HG03575 (cell line): ENCODE measurements around the gene CRAMP1.

ENCODE experiments used
- ATAC-seq: cut with Tn5 transposase; IDR thresholded peaks from one replicate; pipeline ENCODE4 v1.9.1; 2021; ENCODE audit not compliant: unreplicated experiment, insufficient number of reproducible peaks, low FRiP score; ENCODE audit errors: extremely low read depth

Gene CRAMP1

DNA sequence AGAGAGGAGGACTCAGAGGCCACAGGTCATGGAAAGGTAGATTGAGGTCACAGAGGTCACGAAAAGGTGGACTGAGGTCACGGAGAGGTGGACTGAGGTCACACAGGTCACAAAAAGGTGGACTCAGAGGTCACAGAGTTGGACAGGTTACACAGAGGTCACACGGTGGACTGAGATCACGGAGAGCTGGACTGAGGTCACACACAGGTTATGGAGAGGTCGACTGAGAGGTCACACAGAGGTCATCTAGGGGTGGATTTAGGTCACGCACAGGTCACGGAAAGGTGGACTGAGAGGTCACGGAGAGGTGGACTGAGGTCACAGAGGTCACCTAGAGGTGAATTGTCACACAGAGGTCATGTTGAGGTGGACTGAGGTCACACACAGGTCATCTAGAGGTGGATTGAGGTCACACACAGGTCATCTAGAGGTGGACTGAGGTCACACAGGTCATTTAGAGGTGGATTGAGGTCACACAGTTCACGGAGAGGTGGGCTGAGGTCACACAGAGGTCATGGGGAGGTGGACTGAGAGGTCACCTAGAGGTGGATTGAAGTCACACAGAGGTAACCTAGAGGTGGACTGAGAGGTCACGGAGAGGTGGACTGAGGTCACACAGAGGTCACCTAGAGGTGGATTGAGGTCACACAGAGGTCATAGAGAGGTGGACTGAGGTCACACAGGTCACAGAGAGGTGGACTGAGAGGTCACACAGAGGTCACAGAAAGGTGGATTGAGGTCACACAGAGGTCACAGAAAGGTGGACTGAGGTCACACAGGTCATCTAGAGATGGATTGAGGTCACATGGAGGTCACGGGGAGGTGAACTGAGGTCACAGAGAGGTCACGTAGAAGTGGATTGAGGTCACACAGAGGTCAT lies 39.2 kb downstream of the CRAMP1 start:
- ATAC-seq = no peak

DNA sequence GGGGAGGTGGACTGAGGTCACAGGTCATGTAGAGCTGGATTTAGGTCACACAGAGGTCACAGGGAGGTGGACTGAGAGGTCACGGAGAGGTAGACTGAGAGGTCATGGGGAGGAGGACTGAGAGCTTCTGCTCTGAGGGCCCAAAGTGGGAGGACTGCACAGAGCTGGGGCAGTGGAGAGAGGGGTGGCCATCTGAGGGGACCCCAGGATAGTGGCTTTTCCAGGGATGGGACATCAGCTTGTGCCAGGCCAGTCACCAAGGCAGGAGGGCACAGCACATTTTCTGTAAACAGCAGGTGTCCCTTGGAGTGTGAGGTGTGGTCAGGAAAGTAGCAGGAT lies 39.8 kb downstream of the CRAMP1 start:
- no peak for ATAC-seq

DNA sequence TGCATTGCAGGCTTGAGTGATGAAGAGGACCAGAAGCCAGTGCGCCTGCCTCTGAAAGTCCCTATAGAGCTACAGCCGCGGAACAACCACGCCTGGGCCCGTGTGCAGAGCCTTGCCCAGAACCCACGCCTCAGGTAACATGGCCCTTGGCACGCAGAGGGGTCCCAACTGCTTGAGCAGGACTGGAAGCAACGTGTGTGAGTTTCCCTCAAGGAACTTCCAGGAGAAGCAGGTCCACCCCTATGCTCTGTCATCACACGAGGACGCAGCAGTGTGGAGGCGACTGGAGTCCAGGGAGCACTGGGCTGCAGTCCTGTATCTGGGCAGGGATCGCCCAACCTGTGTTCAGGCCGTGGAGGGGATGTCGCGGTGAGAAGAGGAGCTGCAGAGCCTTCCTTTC lies 40.9 kb downstream of the CRAMP1 start:
- ATAC-seq = no peak

DNA sequence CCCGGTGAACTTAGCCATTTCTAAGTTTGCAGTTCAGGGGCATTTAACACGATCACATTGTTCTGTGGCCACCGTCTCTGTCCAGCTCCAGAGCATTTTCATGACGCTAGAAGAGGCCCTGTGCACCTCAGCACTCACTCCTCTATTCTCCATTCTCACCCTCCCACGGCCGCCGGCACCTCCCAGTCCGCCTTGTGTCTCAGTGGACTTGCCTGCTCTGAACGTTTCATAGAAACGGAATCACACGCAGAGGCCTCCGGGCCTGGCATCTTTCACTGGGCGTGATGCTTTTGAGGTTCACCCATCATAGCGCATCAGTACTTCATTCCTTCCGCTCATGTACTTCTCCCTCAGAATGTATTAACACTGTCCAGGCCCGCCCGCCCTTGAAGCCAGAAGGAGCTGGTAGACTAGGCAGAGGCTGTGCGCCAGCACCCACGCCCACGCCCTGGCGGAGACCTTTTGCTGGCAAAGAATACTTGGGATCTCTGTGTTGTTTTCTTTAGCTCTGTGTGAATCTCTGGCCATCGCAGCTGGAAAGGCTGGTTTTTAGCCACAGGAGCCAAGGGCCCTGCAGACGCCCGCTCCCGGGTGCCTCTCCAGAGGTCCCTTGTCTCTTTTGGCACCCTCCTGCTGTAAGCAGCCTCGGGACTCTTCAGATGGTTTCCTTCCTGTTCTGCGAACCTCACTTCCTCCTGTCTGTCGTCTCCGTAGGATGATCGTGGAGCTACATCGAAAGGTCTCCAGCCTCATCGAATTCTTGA lies 42.5 kb downstream of the CRAMP1 start:
- no peak for ATAC-seq

DNA sequence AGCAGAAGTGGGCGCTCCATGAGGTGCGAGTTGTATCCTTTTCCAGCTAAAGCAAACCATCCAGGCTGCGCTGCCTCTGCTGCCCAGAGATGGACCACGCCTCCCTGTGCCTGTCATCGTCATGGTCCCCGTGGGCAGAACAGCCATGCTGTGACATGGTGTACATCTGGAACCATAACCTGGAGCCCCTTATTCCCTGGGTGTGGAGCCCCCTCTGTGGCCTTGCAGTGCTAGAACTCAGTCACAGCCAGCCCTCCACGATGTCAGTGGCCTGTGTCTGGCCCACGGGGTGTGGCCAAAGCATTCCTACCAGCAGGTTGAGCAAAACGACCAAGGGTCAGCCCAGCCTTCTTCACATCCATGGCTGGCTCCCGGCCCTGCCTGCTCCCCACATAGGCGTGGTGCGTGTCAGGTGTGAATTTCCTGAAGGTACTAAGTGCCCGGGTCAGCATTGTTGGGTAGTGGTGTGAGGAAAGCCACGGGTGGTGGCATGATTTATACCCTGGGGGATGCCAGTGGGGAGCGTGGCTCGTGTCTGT lies 43.2 kb downstream of the CRAMP1 start:
- no peak for ATAC-seq

DNA sequence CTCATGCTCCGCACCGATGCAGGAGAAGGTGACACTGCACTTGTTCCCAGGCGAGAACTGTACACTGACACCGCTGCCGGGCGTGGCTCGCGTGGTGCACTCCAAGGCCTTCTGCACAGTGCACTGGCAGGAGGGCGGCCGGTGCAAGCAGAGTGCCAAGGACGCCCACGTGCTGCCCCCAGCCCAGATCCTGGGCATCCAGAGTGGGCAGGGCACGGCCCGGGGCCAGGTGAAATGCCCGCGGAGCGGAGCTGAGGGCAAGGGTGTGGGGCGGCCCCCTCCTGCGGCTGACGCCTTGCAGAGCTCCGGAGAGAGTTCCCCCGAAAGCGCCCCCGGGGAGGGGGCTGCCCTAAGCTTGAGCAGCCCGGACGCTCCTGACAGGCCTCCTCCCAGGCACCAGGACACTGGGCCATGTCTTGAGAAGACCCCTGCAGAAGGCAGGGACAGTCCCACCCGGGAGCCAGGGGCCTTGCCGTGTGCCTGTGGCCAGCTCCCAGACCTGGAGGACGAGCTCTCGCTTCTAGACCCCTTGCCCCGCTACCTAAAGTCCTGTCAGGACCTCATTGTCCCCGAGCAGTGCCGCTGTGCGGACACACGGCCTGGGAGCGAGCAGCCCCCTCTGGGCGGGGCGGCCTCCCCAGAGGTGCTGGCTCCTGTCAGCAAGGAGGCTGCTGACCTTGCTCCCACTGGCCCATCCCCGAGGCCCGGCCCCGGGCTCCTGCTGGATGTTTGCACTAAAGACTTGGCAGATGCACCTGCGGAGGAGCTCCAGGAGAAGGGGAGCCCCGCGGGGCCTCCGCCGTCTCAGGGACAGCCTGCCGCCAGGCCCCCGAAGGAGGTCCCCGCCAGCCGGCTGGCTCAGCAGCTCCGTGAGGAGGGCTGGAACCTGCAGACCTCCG lies 44.0 kb downstream of the CRAMP1 start:
- ATAC-seq = no peak

DNA sequence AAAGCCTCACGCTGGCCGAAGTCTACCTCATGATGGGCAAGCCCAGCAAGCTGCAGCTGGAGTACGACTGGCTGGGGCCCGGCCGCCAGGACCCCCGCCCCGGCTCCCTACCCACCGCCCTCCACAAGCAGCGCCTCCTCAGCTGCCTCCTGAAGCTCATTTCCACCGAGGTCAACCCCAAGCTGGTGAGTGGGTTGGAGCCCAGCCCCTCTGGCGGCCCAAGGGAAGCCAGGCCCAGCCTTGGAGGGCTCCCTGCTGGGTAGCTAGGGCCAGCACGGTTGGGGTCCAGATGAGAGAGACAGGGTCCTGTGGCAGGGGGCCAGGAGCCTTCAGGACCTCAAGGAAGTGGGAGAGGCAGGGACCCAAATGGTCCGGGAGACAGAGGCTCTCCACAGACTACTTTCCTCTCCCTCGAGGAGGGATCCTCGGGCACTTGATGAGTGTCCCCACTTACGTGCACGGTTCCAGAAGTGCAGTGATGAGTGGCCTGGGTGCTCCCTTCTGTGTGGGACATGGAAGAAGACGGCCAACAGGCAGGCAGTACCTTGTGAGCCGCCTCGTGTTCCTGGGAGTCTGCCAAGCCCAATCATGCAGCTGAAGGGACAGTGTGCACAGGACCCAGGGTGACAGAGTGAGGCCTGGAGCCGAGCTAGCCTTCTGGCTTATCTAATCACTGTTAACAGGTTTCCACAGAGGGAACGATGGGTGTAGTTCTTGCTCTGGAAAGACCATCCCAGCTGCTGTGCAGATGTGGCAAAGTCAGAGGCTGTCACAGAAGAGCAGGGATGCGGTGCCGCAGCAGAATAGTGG lies 44.9 kb downstream of the CRAMP1 start:
- ATAC-seq = no peak

DNA sequence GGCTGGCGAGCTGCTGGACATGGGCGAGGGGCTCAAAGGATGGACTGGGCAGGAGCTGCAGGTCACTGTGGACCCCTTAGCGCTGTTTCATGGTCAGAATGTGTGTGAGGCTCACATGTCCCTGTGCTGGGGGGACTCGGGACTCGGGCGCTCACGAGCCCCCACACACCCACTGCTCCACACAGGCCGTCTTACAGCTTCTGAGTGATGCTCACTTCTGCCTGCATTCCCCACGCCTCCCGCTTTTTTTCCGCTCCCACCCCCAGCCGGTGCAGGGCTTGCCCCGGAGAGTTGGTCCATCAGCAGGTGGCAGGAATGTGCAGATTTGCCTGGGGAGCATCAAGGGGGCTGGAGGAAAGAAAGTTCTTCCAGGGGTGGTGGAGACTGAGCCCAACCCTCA lies 45.7 kb downstream of the CRAMP1 start:
- no peak for ATAC-seq

DNA sequence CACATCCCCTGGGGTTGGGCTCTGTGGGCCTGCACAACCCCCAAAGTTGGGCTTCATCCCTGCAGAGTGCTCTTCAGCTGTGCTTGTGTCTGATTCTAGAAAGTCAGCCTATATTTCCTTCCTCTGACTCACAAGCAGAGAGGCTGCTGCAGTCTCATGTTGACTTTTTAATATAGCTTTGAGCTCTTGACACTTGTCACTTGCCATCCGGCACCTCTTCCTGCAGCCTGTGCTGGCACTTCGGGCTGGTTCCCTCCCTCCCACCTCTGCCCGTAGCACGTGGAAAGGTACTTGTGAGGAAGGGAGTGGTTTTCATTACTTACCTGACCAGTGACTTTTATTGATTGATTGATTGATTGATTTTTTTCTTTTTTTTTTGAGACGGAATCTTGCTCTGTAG lies 46.9 kb downstream of the CRAMP1 start:
- no peak for ATAC-seq

DNA sequence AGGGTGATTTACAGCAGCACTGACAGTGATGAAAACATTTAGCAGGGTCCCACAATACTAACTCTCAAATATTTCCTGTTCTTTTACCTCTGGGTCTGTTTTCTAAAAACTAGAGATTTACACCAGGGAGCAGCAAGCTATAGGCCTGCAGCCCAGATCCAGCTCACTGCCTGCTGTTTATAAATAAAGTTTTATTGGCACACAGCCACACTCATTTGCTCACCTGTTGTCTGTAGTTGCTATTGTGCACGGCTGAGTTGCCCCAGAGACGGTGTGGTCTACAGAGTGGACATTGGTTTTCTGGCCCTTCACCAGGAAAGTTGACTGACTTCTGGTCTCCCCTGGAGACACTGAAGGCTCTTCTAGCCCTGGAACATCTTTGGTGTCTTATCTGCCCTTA lies 49.7 kb downstream of the CRAMP1 start:
- ATAC-seq = no peak

DNA sequence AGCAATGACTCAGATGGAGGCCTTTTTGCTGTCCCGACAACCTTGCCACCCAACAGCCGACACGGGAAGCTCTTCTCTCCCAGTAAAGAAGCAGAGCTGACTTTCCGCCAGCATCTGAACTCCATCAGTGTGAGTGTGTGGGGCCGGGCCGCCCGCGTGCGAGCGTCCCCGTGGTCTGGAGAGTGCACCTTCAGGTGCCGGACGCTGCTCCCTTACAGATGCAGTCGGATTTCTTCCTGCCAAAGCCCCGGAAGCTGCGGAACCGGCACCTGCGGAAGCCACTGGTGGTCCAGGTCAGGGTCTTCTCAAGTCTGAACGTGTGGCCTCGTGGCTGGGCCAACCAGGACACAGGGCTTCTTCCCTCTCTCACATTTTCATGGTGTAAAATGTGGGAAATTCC lies 50.4 kb downstream of the CRAMP1 start:
- ATAC-seq = no peak

DNA sequence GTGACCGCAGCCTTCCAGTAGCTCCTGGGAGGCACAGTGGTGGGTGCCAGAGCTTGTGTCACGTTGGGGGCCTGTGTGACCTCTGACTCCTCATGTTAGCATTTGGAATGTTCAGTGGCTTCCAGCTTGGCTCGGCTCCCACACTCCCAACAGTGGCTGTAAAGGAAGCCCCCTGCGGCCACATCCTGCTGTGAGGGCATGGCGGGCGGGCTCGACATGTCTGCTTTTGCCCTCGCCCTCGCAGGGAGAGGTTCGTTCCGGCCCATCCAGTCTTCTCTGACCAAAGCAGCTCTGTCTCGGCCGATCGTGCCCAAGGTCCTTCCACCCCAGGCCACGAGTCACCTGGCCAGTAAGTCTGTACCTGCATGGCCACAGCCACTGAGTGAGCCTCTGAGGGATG lies 53.7 kb downstream of the CRAMP1 start:
- no peak for ATAC-seq

DNA sequence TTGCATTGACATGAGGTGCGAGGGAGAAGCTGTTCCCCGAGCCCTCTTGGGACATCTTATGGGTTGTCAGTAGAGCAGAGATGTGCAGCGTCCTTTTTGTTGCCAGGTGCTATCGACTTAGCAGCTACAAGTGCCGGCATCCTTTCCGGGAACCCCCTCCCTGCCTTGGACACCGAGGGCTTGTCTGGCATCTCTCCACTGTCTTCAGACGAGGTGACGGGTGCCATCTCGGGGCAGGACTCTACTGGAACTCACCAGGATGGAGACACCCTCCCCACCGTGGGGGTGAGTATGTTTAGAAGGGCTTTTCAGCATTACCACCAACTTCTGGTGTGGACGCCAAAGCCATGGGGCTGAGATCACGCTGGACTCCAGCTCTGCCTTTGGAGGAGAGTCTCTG lies 54.2 kb downstream of the CRAMP1 start:
- ATAC-seq = no peak

DNA sequence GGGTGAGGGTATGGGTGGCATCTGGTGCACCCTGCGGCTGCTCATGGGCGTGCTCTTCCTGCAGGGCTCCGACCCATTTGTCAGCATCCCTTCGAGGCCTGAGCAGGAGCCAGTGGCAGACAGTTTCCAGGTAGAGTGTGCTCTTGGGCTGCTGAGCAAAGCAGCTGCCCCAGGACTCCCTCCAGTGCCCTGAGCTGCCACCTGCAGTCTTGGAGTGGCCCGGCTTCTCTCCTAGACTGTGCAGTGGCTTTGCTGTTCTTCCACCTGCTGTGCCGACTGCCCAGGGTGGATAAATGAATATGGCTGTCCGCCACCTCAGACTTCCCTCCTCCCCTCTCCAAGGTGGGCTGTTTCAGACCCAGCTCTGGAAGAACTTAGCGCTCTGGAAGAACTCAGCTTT lies 55.1 kb downstream of the CRAMP1 start:
- no peak for ATAC-seq

DNA sequence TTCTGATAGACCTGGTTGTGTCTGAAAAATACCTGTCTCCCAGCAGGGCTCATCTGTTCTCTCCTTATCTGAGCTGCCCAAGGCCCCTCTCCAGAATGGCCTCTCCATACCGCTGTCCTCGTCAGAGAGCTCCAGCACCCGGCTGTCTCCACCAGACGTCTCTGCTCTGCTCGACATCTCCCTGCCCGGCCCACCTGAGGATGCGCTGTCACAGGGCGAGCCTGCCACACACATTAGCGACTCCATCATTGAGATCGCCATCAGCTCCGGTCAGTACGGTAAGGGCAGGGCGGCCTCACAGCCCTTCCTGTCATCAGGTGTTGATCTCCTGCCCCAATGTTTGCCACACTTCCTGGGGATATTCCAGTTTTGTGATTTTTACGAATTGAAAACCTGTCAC lies 55.8 kb downstream of the CRAMP1 start:
- no peak for ATAC-seq

DNA sequence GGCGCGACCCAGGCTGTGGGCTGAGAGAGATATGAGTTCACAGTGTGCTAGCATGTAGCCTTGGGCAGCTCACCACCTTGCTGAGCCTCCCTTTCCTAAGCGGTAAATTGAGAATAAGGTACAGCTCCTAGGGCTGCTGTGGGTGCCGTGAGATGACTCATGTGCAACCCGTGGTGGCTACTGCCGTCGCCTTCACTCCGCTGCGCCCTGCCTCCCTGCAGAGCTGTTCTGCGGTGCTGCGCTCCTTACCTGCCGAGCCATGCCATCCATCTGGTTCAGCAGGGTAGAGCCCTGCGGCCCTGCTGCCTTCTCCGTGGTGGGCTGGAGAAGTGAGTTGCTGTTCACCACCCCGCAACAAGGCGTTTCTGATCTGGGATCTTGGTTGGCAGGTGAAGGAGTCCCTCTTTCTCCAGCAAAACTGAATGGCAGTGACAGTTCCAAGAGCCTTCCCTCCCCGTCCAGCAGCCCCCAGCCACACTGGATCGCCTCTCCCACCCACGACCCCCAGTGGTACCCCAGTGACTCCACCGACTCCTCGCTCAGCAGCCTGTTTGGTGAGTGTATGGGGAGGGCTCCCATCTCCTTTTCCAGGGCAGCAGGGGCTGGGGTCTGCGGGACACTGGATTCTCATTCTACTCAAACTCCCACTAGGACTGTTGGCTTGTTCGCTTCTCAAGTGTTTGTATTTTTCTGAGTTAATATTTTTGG lies 56.6 kb downstream of the CRAMP1 start:
- ATAC-seq = no peak

DNA sequence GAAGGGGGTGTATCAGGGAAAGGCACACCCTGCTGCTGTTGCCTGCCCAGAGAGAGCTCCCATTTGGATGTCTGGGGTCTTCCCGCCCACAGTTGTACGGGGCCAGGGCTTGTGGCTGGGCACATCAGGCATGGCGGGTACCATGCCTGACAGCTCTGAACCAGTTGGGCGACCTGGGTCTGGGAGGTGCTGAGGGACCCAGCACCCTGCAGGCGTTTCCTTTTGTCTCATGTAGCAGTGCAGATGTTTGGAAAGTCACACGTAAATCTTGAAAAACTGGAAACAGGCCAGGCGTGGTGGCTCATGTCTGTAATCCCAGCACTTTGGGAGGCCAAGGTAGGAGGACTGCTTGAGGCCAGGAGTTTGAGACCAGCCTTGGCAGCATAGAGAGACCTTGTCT lies 57.5 kb downstream of the CRAMP1 start:
- no peak for ATAC-seq

DNA sequence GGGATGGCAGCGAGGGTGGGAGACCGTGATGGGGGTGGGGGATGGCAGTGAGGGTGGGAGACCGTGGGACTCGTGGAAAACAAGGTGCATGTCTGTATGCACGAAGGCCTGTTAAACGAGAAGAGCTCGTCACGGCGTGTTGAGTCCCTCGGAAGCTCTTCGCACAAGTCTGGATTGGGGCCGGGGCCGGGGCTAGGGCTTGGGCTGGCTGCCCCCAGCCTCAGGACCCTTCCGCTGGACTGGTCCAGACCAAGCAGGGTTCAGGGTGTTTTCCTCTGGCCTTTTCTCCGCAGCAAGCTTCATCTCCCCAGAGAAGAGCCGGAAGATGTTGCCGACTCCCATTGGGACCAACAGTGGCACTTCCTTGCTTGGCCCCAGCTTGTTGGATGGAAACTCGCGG lies 58.2 kb downstream of the CRAMP1 start:
- no peak for ATAC-seq
